ENCODE results near the gene MMP27.

GRCh38 chr11:102647430-102647829 lies 58.1 kb downstream of the MMP27 start:
- TF ChIP-seq, protein P1, sequence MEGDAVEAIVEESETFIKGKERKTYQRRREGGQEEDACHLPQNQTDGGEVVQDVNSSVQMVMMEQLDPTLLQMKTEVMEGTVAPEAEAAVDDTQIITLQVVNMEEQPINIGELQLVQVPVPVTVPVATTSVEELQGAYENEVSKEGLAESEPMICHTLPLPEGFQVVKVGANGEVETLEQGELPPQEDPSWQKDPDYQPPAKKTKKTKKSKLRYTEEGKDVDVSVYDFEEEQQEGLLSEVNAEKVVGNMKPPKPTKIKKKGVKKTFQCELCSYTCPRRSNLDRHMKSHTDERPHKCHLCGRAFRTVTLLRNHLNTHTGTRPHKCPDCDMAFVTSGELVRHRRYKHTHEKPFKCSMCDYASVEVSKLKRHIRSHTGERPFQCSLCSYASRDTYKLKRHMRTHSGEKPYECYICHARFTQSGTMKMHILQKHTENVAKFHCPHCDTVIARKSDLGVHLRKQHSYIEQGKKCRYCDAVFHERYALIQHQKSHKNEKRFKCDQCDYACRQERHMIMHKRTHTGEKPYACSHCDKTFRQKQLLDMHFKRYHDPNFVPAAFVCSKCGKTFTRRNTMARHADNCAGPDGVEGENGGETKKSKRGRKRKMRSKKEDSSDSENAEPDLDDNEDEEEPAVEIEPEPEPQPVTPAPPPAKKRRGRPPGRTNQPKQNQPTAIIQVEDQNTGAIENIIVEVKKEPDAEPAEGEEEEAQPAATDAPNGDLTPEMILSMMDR (IDR thresholded peaks at IDR 0.05; ENCODE audit: poor library complexity, severe bottlenecking) = no peak
- TF ChIP-seq EP300 (conservative IDR thresholded peaks at IDR 0.05; ENCODE audit: poor library complexity, severe bottlenecking) = no peak
- TF ChIP-seq EZH2 (IDR thresholded peaks at IDR 0.05; ENCODE audit: borderline replicate concordance, insufficient read depth, low read length, poor library complexity, severe bottlenecking) = no peak
- TF ChIP-seq RAD21 (conservative IDR thresholded peaks at IDR 0.05) = no peak
- TF ChIP-seq TAF1 (IDR thresholded peaks at IDR 0.05; ENCODE audit: low read depth) = no peak
